Ishikawa (cell line): ENCODE data around the gene GABRA4.

Source experiments
- CEBPB ChIP-seq: IDR thresholded peaks from 2 replicates; pipeline ENCODE4 v1.6.1; 2012
- CREB1 ChIP-seq: IDR thresholded peaks from 2 replicates; pipeline ENCODE4 v1.6.1; 2012; ENCODE audit warnings: low read depth
- EGR1 ChIP-seq: IDR thresholded peaks from 2 replicates; pipeline ENCODE4 v1.6.1; 2012
- EP300 ChIP-seq: IDR thresholded peaks from 2 replicates; pipeline ENCODE4 v1.6.1; 2012; ENCODE audit warnings: borderline replicate concordance
- FOXM1 ChIP-seq: IDR thresholded peaks from 2 replicates; pipeline ENCODE4 v1.6.1; 2012; ENCODE audit warnings: low read depth, borderline replicate concordance
- NFIC ChIP-seq: IDR thresholded peaks from 2 replicates; pipeline ENCODE4 v1.6.1; 2012
- RAD21 ChIP-seq: IDR thresholded peaks from 2 replicates; pipeline ENCODE4 v1.6.1; 2012; ENCODE audit warnings: low read depth
- TAF1 ChIP-seq: IDR thresholded peaks from 2 replicates; pipeline ENCODE4 v1.6.1; 2012; ENCODE audit warnings: low read depth, mild to moderate bottlenecking
- TEAD4 ChIP-seq: IDR thresholded peaks from 2 replicates; pipeline ENCODE4 v1.6.1; 2012
- USF1 ChIP-seq: IDR thresholded peaks from 2 replicates; pipeline ENCODE4 v1.6.1; 2012
- YY1 ChIP-seq: IDR thresholded peaks from 2 replicates; pipeline ENCODE4 v1.6.1; 2012; ENCODE audit warnings: low read depth
- ZBTB7A ChIP-seq: IDR thresholded peaks from 2 replicates; pipeline ENCODE4 v1.6.1; 2012; ENCODE audit warnings: low read depth
- TF ChIP-seq, protein P1 (sequence below): IDR thresholded peaks from 2 replicates; pipeline ENCODE4 v1.6.1; 2012; ENCODE audit warnings: low read depth, mild to moderate bottlenecking
- TF ChIP-seq, protein P2 (sequence below): IDR thresholded peaks from 2 replicates; pipeline ENCODE4 v1.6.1; 2012

DNA sequence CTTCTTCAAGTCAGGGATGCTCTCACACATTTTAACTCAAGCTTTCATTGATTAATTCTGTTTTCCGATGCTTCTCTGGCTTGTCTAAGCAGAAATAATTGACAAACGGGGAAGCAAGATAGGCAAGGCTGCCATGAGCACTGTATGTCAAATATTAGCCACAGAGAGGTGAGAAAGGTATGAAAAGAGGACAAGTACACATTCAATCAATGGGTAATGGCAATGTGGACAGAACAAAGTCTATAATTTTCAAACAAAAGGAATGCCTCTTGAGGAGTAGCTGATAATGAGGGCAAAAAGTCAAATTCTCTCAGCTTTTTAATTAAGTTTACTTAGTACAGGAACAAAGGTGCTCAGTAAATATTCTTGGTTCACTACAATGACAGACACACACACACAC is 104.0 kb downstream of the GABRA4 start:
- no peak for TF ChIP-seq RAD21
- TF ChIP-seq YY1 = no peak
- no peak for TF ChIP-seq CREB1
- TF ChIP-seq TEAD4 = no peak
- TF ChIP-seq, protein P1, sequence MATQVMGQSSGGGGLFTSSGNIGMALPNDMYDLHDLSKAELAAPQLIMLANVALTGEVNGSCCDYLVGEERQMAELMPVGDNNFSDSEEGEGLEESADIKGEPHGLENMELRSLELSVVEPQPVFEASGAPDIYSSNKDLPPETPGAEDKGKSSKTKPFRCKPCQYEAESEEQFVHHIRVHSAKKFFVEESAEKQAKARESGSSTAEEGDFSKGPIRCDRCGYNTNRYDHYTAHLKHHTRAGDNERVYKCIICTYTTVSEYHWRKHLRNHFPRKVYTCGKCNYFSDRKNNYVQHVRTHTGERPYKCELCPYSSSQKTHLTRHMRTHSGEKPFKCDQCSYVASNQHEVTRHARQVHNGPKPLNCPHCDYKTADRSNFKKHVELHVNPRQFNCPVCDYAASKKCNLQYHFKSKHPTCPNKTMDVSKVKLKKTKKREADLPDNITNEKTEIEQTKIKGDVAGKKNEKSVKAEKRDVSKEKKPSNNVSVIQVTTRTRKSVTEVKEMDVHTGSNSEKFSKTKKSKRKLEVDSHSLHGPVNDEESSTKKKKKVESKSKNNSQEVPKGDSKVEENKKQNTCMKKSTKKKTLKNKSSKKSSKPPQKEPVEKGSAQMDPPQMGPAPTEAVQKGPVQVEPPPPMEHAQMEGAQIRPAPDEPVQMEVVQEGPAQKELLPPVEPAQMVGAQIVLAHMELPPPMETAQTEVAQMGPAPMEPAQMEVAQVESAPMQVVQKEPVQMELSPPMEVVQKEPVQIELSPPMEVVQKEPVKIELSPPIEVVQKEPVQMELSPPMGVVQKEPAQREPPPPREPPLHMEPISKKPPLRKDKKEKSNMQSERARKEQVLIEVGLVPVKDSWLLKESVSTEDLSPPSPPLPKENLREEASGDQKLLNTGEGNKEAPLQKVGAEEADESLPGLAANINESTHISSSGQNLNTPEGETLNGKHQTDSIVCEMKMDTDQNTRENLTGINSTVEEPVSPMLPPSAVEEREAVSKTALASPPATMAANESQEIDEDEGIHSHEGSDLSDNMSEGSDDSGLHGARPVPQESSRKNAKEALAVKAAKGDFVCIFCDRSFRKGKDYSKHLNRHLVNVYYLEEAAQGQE = no peak
- TF ChIP-seq, protein P2, sequence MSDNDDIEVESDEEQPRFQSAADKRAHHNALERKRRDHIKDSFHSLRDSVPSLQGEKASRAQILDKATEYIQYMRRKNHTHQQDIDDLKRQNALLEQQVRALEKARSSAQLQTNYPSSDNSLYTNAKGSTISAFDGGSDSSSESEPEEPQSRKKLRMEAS = no peak
- TF ChIP-seq EP300 = no peak
- TF ChIP-seq FOXM1 = no peak
- TF ChIP-seq USF1 = no peak
- TF ChIP-seq ZBTB7A = no peak
- TF ChIP-seq EGR1 = no peak
- TF ChIP-seq CEBPB = no peak
- no peak for TF ChIP-seq NFIC
- TF ChIP-seq TAF1 = no peak
